Ectodermal cell (in vitro differentiated cells): Measurements from ENCODE around the gene SAP130.

Experiments
- H3K27ac ChIP-seq: 2 replicates; pipeline ENCODE4 v1.7.0; 2013; ENCODE audit warnings: mild to moderate bottlenecking, low read depth, low read length; ENCODE audit not compliant: insufficient read depth, poor library complexity, severe bottlenecking
- H3K27me3 ChIP-seq: 2 replicates; pipeline ENCODE4 v1.7.0; 2013; ENCODE audit warnings: mild to moderate bottlenecking, low read length; ENCODE audit not compliant: insufficient read depth, control insufficient read depth, poor library complexity, severe bottlenecking
- H3K36me3 ChIP-seq: one replicate; pipeline ENCODE4 v1.7.0; 2013; ENCODE audit warnings: low read length; ENCODE audit not compliant: control insufficient read depth, insufficient read depth
- H3K4me1 ChIP-seq: one replicate; pipeline ENCODE4 v1.7.0; 2013; ENCODE audit warnings: low read length; ENCODE audit not compliant: control insufficient read depth, insufficient read depth
- H3K4me3 ChIP-seq: 2 replicates; pipeline ENCODE4 v1.7.0; 2013; ENCODE audit warnings: low read depth, low read length, control low read depth; ENCODE audit not compliant: insufficient read depth
- H3K9me3 ChIP-seq: 2 replicates; pipeline ENCODE4 v1.7.0; 2013; ENCODE audit warnings: mild to moderate bottlenecking, low read length, moderate library complexity; ENCODE audit not compliant: control insufficient read depth
- WGBS, 2 experiments: methylation state at CpG; one replicate each; pipeline ENCODE4 v1.1.7; 2013; ENCODE audit warnings: missing lambda C conversion rate in 2 of 2; 5-methylcytosine and 5-hydroxymethylcytosine counted together

SAP130 gene

DNA sequence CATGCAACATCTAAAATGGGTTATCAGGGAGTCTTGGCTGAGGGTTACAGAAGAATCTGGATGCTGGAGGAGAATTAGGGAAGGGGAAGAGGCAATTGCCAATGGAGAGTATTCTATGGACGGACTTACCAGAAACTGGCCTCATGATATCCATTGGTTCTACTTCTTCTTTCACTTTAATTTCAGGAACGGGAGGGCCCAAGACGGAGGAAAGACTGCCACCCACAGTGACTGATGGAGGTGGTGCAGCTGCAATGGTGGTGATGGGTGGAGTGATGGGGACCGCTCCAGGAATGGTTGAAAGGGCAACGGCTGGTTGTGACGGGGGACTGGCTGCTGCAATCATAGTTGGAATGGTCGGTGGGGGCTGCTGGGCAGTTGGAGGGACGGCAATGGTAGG lies 73.0 kb downstream of the SAP130 start:
- H3K36me3 ChIP-seq, result peaks cover 40% of the 10 kb centered on the region
- no peaks in the 10 kb centered on the region for H3K27me3 ChIP-seq
- no peak overlapping the region for H3K4me3 ChIP-seq
- no peaks in the 10 kb centered on the region for H3K9me3 ChIP-seq
- H3K27ac ChIP-seq, result no peak overlapping the region
- H3K4me1 ChIP-seq, result no peaks in the 10 kb centered on the region
- 95 to 96% methylated on average over 8 of the region's 8 CpGs for WGBS, 2 experiments

DNA sequence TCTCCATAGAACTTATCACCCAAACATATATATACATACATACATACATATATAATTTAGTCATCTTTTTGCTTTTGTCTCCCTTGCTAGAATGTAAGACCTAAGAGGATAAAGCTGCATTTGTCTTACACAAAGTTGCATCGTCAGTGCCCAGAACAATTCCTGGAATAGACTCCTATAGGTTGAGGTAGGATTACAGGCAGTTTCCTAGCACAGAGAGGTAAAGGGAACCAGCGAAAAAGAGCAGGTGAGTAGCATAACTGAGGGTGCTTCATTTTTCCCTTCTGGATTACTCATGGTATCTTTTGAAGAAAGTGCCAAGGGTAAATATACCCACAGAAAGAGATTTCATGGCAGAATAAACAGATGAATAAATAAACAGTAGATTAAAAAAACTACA lies 74.0 kb downstream of the SAP130 start:
- Histone ChIP-seq H3K27ac (no peak overlapping the region), H3K9me3 (no peaks in the 10 kb centered on the region), H3K36me3 (peaks cover 41% of the 10 kb centered on the region), H3K4me1 (no peaks in the 10 kb centered on the region), H3K27me3 (no peaks in the 10 kb centered on the region), H3K4me3 (no peak overlapping the region)
- WGBS, 2 experiments, result 97 to 98% methylated on average over 2 of the region's 2 CpGs

DNA sequence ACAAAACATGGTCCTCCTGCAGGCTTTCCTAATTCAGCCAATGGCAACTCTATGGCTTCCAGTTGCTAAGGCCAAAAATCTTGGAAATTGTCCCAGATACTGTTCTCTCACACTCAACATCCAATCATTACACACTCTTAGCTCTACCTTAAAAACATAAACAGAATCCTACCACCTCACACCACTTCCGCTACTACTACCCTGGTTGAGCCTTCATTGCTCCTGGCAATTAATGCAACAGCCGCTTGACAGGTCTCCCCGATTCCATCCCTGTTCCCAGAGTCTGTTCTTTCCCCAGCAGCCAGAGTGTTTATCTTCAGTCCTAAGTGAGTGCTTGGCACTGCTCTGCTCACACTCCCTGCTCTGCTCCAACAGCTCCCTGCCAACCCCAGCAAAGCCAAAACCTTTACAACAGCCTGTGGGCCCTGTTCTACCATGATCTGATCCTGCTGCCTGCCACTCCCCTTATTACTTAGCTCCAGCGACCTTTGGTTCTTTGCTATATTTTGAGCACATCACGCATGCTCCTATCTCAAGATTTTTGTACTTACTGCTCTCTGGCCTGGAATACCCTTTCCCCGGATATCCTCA lies 74.6 kb downstream of the SAP130 start:
- Histone ChIP-seq H3K27ac (no peak overlapping the region), H3K4me3 (no peak overlapping the region), H3K9me3 (no peaks in the 10 kb centered on the region), H3K4me1 (no peaks in the 10 kb centered on the region), H3K36me3 (peaks cover 39% of the 10 kb centered on the region), H3K27me3 (no peaks in the 10 kb centered on the region)
- 93 to 95% methylated on average over 6 of the region's 6 CpGs for WGBS, 2 experiments

DNA sequence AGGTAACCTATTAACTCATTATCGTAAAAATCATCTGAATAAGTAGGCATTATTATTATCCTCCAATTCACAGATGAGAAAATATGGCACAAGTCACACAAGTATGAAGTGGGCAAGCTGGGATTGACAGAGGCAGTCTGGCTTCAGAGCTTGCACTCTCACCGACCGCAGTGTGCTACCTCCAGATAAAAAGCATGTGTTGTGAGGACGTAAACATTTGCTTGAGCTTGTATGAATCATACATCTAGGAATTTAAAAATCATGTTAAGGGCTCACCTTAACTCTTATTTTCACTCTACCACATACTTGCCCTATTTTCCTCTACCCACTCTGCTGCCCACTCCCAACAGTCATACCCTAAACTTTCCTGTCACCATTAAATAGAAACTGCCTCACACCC lies 76.8 kb downstream of the SAP130 start:
- H3K4me3 ChIP-seq, result no peak overlapping the region
- H3K27me3 ChIP-seq, result no peaks in the 10 kb centered on the region
- H3K36me3 ChIP-seq, result peaks cover 37% of the 10 kb centered on the region
- H3K4me1 ChIP-seq, result no peaks in the 10 kb centered on the region
- H3K27ac ChIP-seq, result no peak overlapping the region
- H3K9me3 ChIP-seq, result no peaks in the 10 kb centered on the region
- WGBS, 2 experiments, result 95 to 98% methylated on average over 4 of the region's 4 CpGs

DNA sequence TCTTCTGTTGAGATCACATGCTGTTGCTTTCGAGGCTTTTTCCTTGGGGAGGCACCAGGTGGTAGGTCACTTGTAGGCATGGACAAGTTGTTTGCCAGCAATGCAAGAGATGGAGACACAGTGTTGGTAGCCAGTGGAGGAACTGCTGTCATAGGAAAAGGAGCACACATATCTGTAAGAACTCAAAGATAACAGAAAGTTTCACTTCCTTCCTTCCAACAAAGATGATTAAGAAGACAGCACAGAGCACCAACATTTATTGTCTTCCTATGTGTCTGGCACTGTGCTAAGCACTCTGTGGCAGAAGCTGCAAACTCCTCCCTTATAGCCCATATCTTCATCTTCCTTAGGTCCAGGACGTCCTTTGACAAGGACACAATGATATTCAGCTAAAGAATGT lies 77.6 kb downstream of the SAP130 start:
- no peaks in the 10 kb centered on the region for H3K9me3 ChIP-seq
- no peaks in the 10 kb centered on the region for H3K27me3 ChIP-seq
- WGBS, 2 experiments, result 85 to 91% methylated on average over 2 of the region's 2 CpGs
- no peak overlapping the region for H3K27ac ChIP-seq
- H3K4me3 ChIP-seq, result no peak overlapping the region
- H3K4me1 ChIP-seq, result no peaks in the 10 kb centered on the region
- H3K36me3 ChIP-seq, result peaks cover 41% of the 10 kb centered on the region

DNA sequence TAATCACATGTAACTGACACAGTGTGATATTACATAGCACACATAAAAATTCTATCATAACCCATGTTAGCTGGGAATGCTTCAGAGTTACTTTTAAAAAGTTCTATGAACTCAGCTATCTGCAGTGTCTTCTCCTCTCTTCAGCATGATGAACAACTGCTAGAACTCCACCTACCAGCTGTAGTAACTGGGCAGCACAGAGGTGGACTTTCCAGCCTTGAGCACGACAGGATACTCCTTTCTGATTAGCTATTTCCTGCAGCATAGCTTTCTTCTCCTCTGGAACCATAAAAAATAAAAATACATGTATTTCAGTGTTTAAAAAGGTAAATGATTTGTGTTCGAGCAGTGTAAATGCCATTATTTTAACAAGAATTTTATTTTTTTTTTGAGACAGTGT lies 82.6 kb downstream of the SAP130 start:
- no peaks in the 10 kb centered on the region for H3K9me3 ChIP-seq
- H3K4me1 ChIP-seq, result no peaks in the 10 kb centered on the region
- WGBS, 2 experiments, result 92 to 100% methylated on average over 1 to 2 of the region's 2 CpGs
- no peak overlapping the region for H3K27ac ChIP-seq
- no peak overlapping the region for H3K4me3 ChIP-seq
- H3K27me3 ChIP-seq, result no peaks in the 10 kb centered on the region
- peaks cover 50% of the 10 kb centered on the region for H3K36me3 ChIP-seq

DNA sequence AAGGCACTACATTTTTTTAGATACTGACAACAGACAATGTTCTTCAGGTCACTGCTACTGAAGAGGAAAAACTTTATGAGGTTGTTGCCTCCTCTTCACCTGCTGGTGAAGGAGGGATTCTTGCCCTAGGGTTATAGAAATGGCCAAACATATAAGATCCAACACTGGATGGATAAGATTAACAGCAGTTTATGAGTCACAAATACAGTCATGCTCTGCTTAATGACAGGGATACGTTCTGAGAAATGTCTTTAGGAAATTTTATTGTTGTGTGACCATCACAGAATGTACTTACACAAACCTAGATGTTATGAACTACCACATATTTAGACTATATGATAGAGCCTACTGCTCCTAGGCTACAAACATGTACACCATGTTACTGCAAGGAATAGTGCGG lies 84.7 kb downstream of the SAP130 start:
- Histone ChIP-seq H3K4me3 (no peak overlapping the region), H3K27ac (no peak overlapping the region), H3K9me3 (no peaks in the 10 kb centered on the region), H3K27me3 (no peaks in the 10 kb centered on the region), H3K4me1 (no peaks in the 10 kb centered on the region), H3K36me3 (peaks cover 43% of the 10 kb centered on the region)
- 98 to 100% methylated on average over 2 of the region's 2 CpGs for WGBS, 2 experiments

DNA sequence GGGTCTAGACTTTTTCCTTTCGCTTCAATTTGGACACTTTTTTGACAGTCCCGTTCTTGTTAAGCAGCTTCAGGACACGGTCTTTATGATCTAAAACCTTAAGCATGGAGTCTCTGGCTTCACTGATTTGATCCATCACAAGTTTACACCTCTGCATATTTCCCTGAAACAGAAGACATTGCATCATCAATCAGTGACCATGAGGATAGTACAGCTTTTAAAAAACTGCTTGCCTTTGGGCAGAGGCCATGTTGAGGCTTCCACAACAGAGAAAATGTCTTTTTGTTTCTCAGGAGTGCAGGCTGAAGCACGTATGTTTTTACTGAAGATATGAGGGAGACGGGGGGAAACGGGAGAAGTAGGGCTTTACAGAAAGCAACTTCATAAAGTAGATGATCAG lies 85.9 kb downstream of the SAP130 start:
- Histone ChIP-seq H3K36me3 (peaks cover 39% of the 10 kb centered on the region), H3K27me3 (no peaks in the 10 kb centered on the region), H3K4me3 (no peak overlapping the region), H3K4me1 (no peaks in the 10 kb centered on the region), H3K27ac (no peak overlapping the region), H3K9me3 (no peaks in the 10 kb centered on the region)
- whole genome bisulfite sequencing, 2 experiments, result 92 to 96% methylated on average over 6 of the region's 6 CpGs

DNA sequence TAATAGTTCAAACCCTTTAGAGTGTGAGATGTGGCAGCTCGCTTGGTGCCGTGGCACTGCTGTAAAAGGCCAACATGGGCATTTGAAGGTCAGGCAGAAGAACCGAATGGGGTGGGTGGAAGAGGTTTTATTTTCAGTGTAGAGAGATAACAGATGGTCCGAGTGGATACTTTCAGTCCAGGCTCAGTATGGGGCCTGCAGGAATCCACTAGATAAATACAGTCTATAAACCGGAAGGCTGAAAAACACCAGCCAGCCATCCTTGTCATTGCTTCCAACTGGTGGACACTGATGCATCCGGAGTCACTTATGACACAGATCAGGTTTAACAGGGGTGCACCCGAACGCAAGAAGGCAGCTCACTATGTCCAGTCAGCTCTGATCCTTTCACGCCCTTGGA lies 86.4 kb downstream of the SAP130 start:
- Histone ChIP-seq H3K4me3 (no peak overlapping the region), H3K36me3 (peaks cover 38% of the 10 kb centered on the region), H3K27ac (no peak overlapping the region), H3K4me1 (no peaks in the 10 kb centered on the region), H3K27me3 (no peaks in the 10 kb centered on the region), H3K9me3 (no peaks in the 10 kb centered on the region)
- WGBS, 2 experiments, result 95% methylated on average over 9 of the region's 9 CpGs

DNA sequence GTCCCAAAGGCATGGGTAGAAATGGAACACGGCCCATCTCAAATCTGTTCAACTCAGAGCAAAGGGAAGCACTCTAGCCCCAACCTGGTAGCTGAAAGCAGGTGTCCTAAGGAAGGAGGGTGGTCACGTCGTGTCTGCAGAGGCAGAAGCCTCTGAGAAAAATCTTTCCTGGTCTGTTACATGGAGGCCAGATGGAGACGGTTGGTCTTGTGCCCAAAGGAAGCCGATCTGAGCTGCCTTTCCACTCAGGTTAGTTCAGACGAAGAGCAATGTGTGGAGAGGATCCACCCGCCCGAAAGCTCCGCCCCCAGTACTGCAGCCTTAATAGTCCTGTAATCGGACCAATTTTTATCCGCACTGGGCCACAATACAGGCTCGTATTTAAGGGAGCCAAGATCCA lies 87.2 kb downstream of the SAP130 start:
- H3K27me3 ChIP-seq, result no peaks in the 10 kb centered on the region
- peaks cover 30% of the 10 kb centered on the region for H3K36me3 ChIP-seq
- no peak overlapping the region for H3K4me3 ChIP-seq
- no peaks in the 10 kb centered on the region for H3K4me1 ChIP-seq
- H3K27ac ChIP-seq, result no peak overlapping the region
- H3K9me3 ChIP-seq, result no peaks in the 10 kb centered on the region
- WGBS, 2 experiments, result 85 to 86% methylated on average over 12 of the region's 12 CpGs

DNA sequence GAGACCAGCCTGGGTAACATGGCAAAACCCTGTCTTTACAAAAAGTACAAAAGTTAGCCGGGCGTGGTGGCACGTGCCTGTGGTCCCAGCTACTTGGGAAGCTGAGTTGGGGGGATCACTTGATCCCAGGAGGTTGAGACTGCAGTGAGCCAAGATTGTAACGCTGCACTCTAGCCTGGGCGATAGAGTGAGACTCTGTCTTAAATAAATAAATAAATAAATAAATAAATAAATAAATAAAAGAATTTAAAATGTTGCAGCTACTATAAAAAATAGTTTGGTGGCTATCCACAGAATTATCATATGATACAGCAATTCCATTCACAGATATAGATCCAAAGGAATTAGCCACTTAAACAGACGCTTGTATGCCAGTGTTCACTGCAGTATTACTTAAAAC lies 92.5 kb downstream of the SAP130 start:
- Histone ChIP-seq H3K27ac (no peak overlapping the region), H3K36me3 (no peaks in the 10 kb centered on the region), H3K9me3 (no peaks in the 10 kb centered on the region), H3K27me3 (no peaks in the 10 kb centered on the region), H3K4me1 (no peaks in the 10 kb centered on the region), H3K4me3 (no peak overlapping the region)
- 87 to 90% methylated on average over 4 to 5 of the region's 6 CpGs for WGBS, 2 experiments
